ENCODE measurements around the gene ACP2.

- TF ChIP-seq, protein P1, sequence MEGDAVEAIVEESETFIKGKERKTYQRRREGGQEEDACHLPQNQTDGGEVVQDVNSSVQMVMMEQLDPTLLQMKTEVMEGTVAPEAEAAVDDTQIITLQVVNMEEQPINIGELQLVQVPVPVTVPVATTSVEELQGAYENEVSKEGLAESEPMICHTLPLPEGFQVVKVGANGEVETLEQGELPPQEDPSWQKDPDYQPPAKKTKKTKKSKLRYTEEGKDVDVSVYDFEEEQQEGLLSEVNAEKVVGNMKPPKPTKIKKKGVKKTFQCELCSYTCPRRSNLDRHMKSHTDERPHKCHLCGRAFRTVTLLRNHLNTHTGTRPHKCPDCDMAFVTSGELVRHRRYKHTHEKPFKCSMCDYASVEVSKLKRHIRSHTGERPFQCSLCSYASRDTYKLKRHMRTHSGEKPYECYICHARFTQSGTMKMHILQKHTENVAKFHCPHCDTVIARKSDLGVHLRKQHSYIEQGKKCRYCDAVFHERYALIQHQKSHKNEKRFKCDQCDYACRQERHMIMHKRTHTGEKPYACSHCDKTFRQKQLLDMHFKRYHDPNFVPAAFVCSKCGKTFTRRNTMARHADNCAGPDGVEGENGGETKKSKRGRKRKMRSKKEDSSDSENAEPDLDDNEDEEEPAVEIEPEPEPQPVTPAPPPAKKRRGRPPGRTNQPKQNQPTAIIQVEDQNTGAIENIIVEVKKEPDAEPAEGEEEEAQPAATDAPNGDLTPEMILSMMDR (conservative IDR thresholded peaks at IDR 0.05; ENCODE audit: low read length): no peak
- TF ChIP-seq EZH2phosphoT487 (IDR thresholded peaks at IDR 0.05; ENCODE audit: borderline replicate concordance, low read depth, low read length): no peak
Observed at GRCh38 chr11:47253660-47254059, 5.0 kb upstream of the ACP2 start.

All from OCI-LY7 (cell line).